Caco-2 (cell line): ENCODE measurements around the gene CARNS1. TPM values are rescaled to one million over a fixed set of nuclear protein-coding genes. Genes with fewer than 3 reads are reported as not detected.

ENCODE experiments used
- BruUV-seq: library from RNA; stranded (reverse); fragments of 400-500 nt; replicated peaks from 2 replicates; lab custom pipeline; 2021; lab: Mats Ljungman, UMichigan
- CTCF ChIA-PET: fragments of 300-600 bp; sonication (Branson Sonifier 250); formaldehyde crosslinking; loops from one replicate; lab custom pipeline; 2022; ENCODE audit warnings: antibody characterized with exemption; lab: Charles Lee
- POLR2A ChIA-PET: fragments of 300-600 bp; sonication (Branson Sonifier 250); formaldehyde crosslinking; loops from one replicate; lab custom pipeline; 2022; ENCODE audit warnings: antibody characterized with exemption; lab: Charles Lee
- DNase-seq, 2 experiments: peaks; one replicate each; pipeline versions ENCODE4 v3.0.0 to v3.0.0-alpha.2; 2020 to 2022
- H3K27me3 ChIP-seq: replicated peaks from 2 replicates; pipeline ENCODE4 v1.6.0; 2011; ENCODE audit warnings: low read length; ENCODE audit not compliant: control insufficient read depth, insufficient read depth
- H3K36me3 ChIP-seq: 2 replicates; pipeline ENCODE4 v1.5.1; 2011; ENCODE audit warnings: low read length; ENCODE audit not compliant: control insufficient read depth, insufficient read depth
- H3K4me1 ChIP-seq: fragments of 250-450 bp; sonication (Bioruptor Pico); 2 replicates; pipeline ENCODE4 v1.5.1; 2020; ENCODE audit warnings: mild to moderate bottlenecking
- H3K4me3 ChIP-seq: 2 replicates; pipeline ENCODE4 v1.5.1; 2011; ENCODE audit warnings: low read depth, mild to moderate bottlenecking, control low read depth, low read length
- H3K9me3 ChIP-seq: fragments of 250-450 bp; sonication (Bioruptor Pico); 2 replicates; pipeline ENCODE4 v1.5.1; 2020; ENCODE audit warnings: mild to moderate bottlenecking, moderate library complexity
- H3K27ac Mint-ChIP-seq: one replicate; pipeline ENCODE4 v1.8.0; 2022; ENCODE audit warnings: mixed read lengths; ENCODE audit not compliant: unreplicated experiment
- H3K27me3 Mint-ChIP-seq: one replicate; pipeline ENCODE4 v1.8.0; 2022; ENCODE audit warnings: mixed read lengths; ENCODE audit not compliant: insufficient read depth, unreplicated experiment
- H3K36me3 Mint-ChIP-seq: one replicate; pipeline ENCODE4 v1.8.0; 2022; ENCODE audit warnings: mild to moderate bottlenecking, mixed read lengths; ENCODE audit not compliant: insufficient read depth, unreplicated experiment
- H3K4me1 Mint-ChIP-seq: one replicate; pipeline ENCODE4 v1.8.0; 2022; ENCODE audit warnings: low read depth, mixed read lengths; ENCODE audit not compliant: unreplicated experiment
- H3K4me3 Mint-ChIP-seq: one replicate; pipeline ENCODE4 v1.8.0; 2022; ENCODE audit warnings: mild to moderate bottlenecking, moderate library complexity, mixed read lengths; ENCODE audit not compliant: unreplicated experiment
- H3K9me3 Mint-ChIP-seq: one replicate; pipeline ENCODE4 v1.8.0; 2022; ENCODE audit warnings: mixed read lengths; ENCODE audit not compliant: unreplicated experiment
- intact Hi-C: fragments of 100-400 bp; cut with micrococcal nuclease; formaldehyde crosslinking; loops from one replicate; pipeline ENCODE4 v1.10.0; 2022; ENCODE audit not compliant: unreplicated experiment
- total RNA-seq: library from RNA; stranded (reverse); gene quantifications from 2 replicates; pipeline ENCODE4 v1.2.3, GENCODE V29; 2022
- TF ChIP-seq, protein P1 (sequence below), 2 experiments: fragments of 200-600 bp in 1 of 2; IDR thresholded peaks; 1 replicate in 1 of 2; 2 replicates in 1 of 2; pipeline versions ENCODE4 v1.5.1 to v1.8.0; 2011 to 2022; ENCODE audit warnings: antibody characterized with exemption in 1 of 2, control low read depth in 1 of 2, inconsistent platforms in 1 of 2, low read depth in 1 of 2, low read length in 1 of 2, mild to moderate bottlenecking in 1 of 2, moderate library complexity in 1 of 2; ENCODE audit not compliant: insufficient read depth in 1 of 2, severe bottlenecking in 1 of 2, unreplicated experiment in 1 of 2

The CARNS1 gene
- total RNA-seq, 1 experiment from 2014 or later = 0.09 TPM

DNA sequence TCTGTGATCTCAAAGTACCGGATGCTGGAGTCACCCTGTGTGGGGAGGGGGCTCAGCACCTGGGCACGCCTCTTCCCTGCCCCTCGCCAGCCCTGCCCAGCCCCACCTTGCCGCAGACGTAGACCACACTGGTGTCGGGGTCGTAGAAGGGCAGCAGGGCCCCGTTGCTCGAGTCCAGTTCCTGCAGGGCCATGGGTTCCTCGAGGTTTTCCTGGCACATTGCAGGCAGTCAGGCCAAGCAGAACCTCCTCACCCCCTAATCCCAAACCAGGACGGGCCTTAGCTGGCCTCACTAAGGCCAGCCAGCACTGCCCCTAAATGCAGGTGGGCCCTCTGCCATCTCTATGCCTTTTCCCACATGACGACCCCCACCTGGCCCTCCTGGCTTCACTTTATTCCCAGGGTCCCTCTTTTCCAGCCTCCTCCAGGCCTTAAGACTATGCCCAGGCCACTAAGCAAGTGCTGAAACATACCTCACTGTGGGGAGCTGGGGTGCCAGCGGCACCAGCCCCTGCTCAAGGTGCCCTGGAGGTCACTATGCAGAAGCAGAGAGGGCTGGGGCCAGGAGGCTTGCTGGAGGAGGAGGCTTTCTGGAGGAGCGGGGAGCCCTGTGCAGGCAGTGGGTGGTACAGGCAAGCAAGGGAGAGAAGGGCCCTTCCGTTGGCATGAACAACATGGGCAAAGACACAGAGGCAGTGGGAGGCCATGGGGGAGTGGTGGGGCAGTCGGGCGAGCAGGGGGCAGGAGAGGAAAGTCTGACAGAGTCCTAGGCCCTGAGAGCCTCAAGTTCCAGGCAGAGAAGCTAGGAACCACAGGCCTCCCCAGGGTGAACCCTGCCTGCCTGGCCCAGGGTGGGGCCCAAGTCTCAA, 25.0 kb downstream of the CARNS1 start:
- peaks cover 86% of the 10 kb centered on the region for H3K36me3 Mint-ChIP-seq
- POLR2A ChIA-PET = no interaction called here
- DNase-seq = no peak
- no peaks in the 10 kb centered on the region for H3K9me3 ChIP-seq
- CTCF ChIA-PET = no interaction called here
- peaks cover 21% of the 10 kb centered on the region for H3K36me3 ChIP-seq
- intact Hi-C loops = loop anchor here (5.0 kb wide), 1 partner anchor 67 kb away; the partner anchor contains the start of genes CDK2AP2 and PITPNM1
- peaks cover 6% of the 10 kb centered on the region for H3K4me1 Mint-ChIP-seq
- H3K27me3 Mint-ChIP-seq = no peaks in the 10 kb centered on the region
- TF ChIP-seq, protein P1, sequence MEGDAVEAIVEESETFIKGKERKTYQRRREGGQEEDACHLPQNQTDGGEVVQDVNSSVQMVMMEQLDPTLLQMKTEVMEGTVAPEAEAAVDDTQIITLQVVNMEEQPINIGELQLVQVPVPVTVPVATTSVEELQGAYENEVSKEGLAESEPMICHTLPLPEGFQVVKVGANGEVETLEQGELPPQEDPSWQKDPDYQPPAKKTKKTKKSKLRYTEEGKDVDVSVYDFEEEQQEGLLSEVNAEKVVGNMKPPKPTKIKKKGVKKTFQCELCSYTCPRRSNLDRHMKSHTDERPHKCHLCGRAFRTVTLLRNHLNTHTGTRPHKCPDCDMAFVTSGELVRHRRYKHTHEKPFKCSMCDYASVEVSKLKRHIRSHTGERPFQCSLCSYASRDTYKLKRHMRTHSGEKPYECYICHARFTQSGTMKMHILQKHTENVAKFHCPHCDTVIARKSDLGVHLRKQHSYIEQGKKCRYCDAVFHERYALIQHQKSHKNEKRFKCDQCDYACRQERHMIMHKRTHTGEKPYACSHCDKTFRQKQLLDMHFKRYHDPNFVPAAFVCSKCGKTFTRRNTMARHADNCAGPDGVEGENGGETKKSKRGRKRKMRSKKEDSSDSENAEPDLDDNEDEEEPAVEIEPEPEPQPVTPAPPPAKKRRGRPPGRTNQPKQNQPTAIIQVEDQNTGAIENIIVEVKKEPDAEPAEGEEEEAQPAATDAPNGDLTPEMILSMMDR (IDR thresholded peaks at IDR 0.05; ENCODE audit: insufficient read depth in 1 of 2, low read depth in 1 of 2, low read length in 1 of 2, severe bottlenecking in 1 of 2, unreplicated experiment in 1 of 2) = no peak
- peak overlapping the region; percentile 22 for H3K27ac Mint-ChIP-seq
- peak overlapping the region; percentile 34 for H3K4me3 Mint-ChIP-seq
- no peak overlapping the region for H3K4me3 ChIP-seq
- H3K9me3 Mint-ChIP-seq = no peaks in the 10 kb centered on the region
- H3K4me1 ChIP-seq = peaks cover 20% of the 10 kb centered on the region
- H3K27me3 ChIP-seq = no peaks in the 10 kb centered on the region
- BruUV-seq = no TSS peak

DNA sequence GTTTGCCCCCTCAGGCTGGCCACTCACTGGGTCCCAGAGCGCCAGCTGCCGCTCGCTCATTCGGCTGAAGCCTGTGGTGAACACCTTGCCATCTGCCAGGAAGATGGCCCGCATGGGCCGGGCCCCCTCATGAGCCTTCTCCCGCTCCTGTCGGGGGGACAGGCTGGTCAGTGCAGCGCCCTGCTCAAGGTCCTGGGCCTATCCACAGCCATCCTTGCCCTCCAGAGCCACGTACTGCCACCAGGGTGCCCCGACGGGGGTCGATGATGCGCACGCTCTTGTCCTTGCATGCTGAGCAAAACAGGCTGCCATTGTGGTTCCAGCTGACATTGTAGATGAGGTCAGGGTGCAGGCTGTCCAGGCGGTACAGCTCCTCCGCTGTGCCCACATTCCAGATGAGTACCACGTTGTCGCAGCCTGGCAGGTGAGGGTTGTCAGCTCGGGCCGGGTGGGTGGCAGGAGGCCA, 25.7 kb downstream of the CARNS1 start:
- peak overlapping the region; percentile 34 for H3K4me3 Mint-ChIP-seq
- BruUV-seq = no TSS peak
- POLR2A ChIA-PET = no interaction called here
- peaks cover 9% of the 10 kb centered on the region for H3K4me1 Mint-ChIP-seq
- H3K36me3 Mint-ChIP-seq = peaks cover 85% of the 10 kb centered on the region
- Histone ChIP-seq H3K4me1 (peaks cover 20% of the 10 kb centered on the region), H3K36me3 (peaks cover 21% of the 10 kb centered on the region), H3K4me3 (no peak overlapping the region), H3K27me3 (no peaks in the 10 kb centered on the region), H3K9me3 (no peaks in the 10 kb centered on the region)
- DNase-seq = no peak
- no peaks in the 10 kb centered on the region for H3K27me3 Mint-ChIP-seq
- TF ChIP-seq, protein P1 (IDR thresholded peaks at IDR 0.05; ENCODE audit: insufficient read depth in 1 of 2, low read depth in 1 of 2, low read length in 1 of 2, severe bottlenecking in 1 of 2, unreplicated experiment in 1 of 2) = no peak
- no peaks in the 10 kb centered on the region for H3K9me3 Mint-ChIP-seq
- intact Hi-C loops = loop anchor here (5.0 kb wide), 1 partner anchor 66 kb away; the partner anchor contains the start of genes CDK2AP2 and PITPNM1
- CTCF ChIA-PET = no interaction called here
- no peak overlapping the region for H3K27ac Mint-ChIP-seq

- Mint-ChIP-seq H3K27ac (peak overlapping the region; percentile 83), H3K27me3 (no peaks in the 10 kb centered on the region), H3K9me3 (no peaks in the 10 kb centered on the region), H3K4me3 (peak overlapping the region; percentile 90), H3K36me3 (peaks cover 79% of the 10 kb centered on the region), H3K4me1 (peaks cover 9% of the 10 kb centered on the region)
- BruUV-seq = TSS peak; percentile 31
- peaks cover 21% of the 10 kb centered on the region for H3K36me3 ChIP-seq
- intact Hi-C loops = loop anchor here (5.0 kb wide), 1 partner anchor 65 kb away; the partner anchor contains the start of genes CDK2AP2 and PITPNM1
- POLR2A ChIA-PET = no interaction called here
- no peaks in the 10 kb centered on the region for H3K9me3 ChIP-seq
- TF ChIP-seq, protein P1 (IDR thresholded peaks at IDR 0.05; ENCODE audit: insufficient read depth in 1 of 2, low read depth in 1 of 2, low read length in 1 of 2, severe bottlenecking in 1 of 2, unreplicated experiment in 1 of 2) = no peak
- peak overlapping the region; percentile 10; the same call in 1 of the 2 replicates for H3K4me3 ChIP-seq
- H3K4me1 ChIP-seq = peaks cover 20% of the 10 kb centered on the region
- no peak for DNase-seq
- CTCF ChIA-PET = no interaction called here
- H3K27me3 ChIP-seq = no peaks in the 10 kb centered on the region
These were observed 26.4 kb downstream of the CARNS1 start for GRCh38 chr11:67441731-67442351.
